Breast epithelium (tissue), 3 donors: ENCODE measurements around the gene C1orf232.

Source experiments
- CTCF ChIP-seq, 3 donors: fragments of 450-650 bp; IDR thresholded peaks; one replicate each; pipeline ENCODE4 v1.5.1; 2016 to 2017; ENCODE audit warnings: antibody characterized with exemption in 3 of 3, mild to moderate bottlenecking in 3 of 3, moderate library complexity in 3 of 3
- POLR2A ChIP-seq: fragments of 450-650 bp; IDR thresholded peaks from one replicate; pipeline ENCODE4 v1.6.1; 2016; ENCODE audit warnings: antibody characterized with exemption, mild to moderate bottlenecking, moderate library complexity
- POLR2AphosphoS5 ChIP-seq, 3 donors: sonication (generic); formaldehyde crosslinking; IDR thresholded peaks; one replicate each; pipeline ENCODE4 v1.6.1; 2017; ENCODE audit warnings: antibody characterized with exemption in 3 of 3

- TF ChIP-seq POLR2A (no peak), CTCF (IDR thresholded peaks at IDR 0.05) (no peak), POLR2AphosphoS5 (IDR thresholded peaks at IDR 0.05) (no peak)
Measured at GRCh38 chr1:26215246-26215645, 46.5 kb upstream of the C1orf232 start.
